GM21786 (cell line): ENCODE measurements around the gene OR2S2.
"Not testable (repeated sequence)": the region's sequence is repeated elsewhere in the genome, so short reads cannot be mapped to it uniquely, and the experiment has no call there.

Experiments used
- ATAC-seq: cut with Tn5 transposase; IDR thresholded peaks from one replicate; pipeline ENCODE4 v1.9.1; 2021; ENCODE audit not compliant: unreplicated experiment

Gene OR2S2

GRCh38 chr9:35934069-35934468, 23.9 kb downstream of the OR2S2 start:
- not testable (repeated sequence) for ATAC-seq

- ATAC-seq, result no peak
These were observed 24.3 kb downstream of the OR2S2 start for GRCh38 chr9:35933550-35934067.

- ATAC-seq, result no peak
These were observed 25.2 kb downstream of the OR2S2 start for GRCh38 chr9:35932735-35933134.

- no peak for ATAC-seq
These were observed 27.0 kb downstream of the OR2S2 start for GRCh38 chr9:35930989-35931388.

GRCh38 chr9:35930521-35930920, 27.4 kb downstream of the OR2S2 start:
- ATAC-seq, result no peak

- ATAC-seq, result no peak
These were observed 28.6 kb downstream of the OR2S2 start for GRCh38 chr9:35929453-35929718.

GRCh38 chr9:35928591-35929452, 29.1 kb downstream of the OR2S2 start:
- no peak for ATAC-seq

- no peak for ATAC-seq
These were observed 33.8 kb downstream of the OR2S2 start for GRCh38 chr9:35923927-35924763.

- no peak for ATAC-seq
These were observed 34.4 kb downstream of the OR2S2 start for GRCh38 chr9:35923598-35923926.

- no peak for ATAC-seq
These were observed 37.8 kb downstream of the OR2S2 start for GRCh38 chr9:35920051-35920620.

GRCh38 chr9:35919212-35920008, 38.5 kb downstream of the OR2S2 start:
- no peak for ATAC-seq

- no peak for ATAC-seq
These were observed 39.2 kb downstream of the OR2S2 start for GRCh38 chr9:35918780-35919179.

- ATAC-seq, result no peak
These were observed 40.7 kb downstream of the OR2S2 start for GRCh38 chr9:35917261-35917660.

- no peak for ATAC-seq
These were observed 42.2 kb downstream of the OR2S2 start for GRCh38 chr9:35915681-35916294.

GRCh38 chr9:35914301-35914807, 43.6 kb downstream of the OR2S2 start:
- ATAC-seq, result no peak

- ATAC-seq, result not testable (repeated sequence)
These were observed 44.5 kb downstream of the OR2S2 start for GRCh38 chr9:35913429-35913828.

GRCh38 chr9:35912791-35913400, 45.1 kb downstream of the OR2S2 start:
- no peak for ATAC-seq

GRCh38 chr9:35911690-35912089, 46.3 kb downstream of the OR2S2 start:
- ATAC-seq, result no peak

GRCh38 chr9:35910613-35911359, 47.2 kb downstream of the OR2S2 start:
- ATAC-seq, result no peak
